Kidney (tissue), 14 donors: ENCODE measurements around the gene SUMO3. TPM values are rescaled to one million over a fixed set of nuclear protein-coding genes. Genes with fewer than 3 reads are reported as not detected.

Source experiments
- DNase-seq, 5 donors: peaks; one replicate each; pipeline ENCODE4 v3.0.0-alpha.2; 2013 to 2020
- FAIRE-seq: peaks from 2 replicates; lab custom pipeline; 2012; peaks lifted over from hg19 to GRCh38; lab: Jason Lieb, UNC
- H3K27ac ChIP-seq, 2 donors: one replicate each; pipeline ENCODE4 v1.7.0; 2013; ENCODE audit warnings: low read depth in 2 of 2, low read length in 2 of 2, inconsistent platforms in 1 of 2
- H3K27me3 ChIP-seq: one replicate; pipeline ENCODE4 v1.7.1; 2013; ENCODE audit warnings: low read length, inconsistent platforms; ENCODE audit not compliant: control insufficient read depth, insufficient read depth
- H3K36me3 ChIP-seq, 3 donors: one replicate each; pipeline versions ENCODE4 v1.7.0 to v1.7.1; 2013; ENCODE audit warnings: low read length in 3 of 3, control low read depth in 1 of 3, inconsistent platforms in 1 of 3; ENCODE audit not compliant: insufficient read depth in 3 of 3, control insufficient read depth in 2 of 3
- H3K4me1 ChIP-seq, 3 donors: one replicate each; pipeline versions ENCODE4 v1.7.0 to v1.7.1; 2013; ENCODE audit warnings: low read length in 3 of 3, inconsistent platforms in 1 of 3, low read depth in 1 of 3; ENCODE audit not compliant: control insufficient read depth in 2 of 3, insufficient read depth in 2 of 3
- H3K4me3 ChIP-seq, 3 donors: one replicate each; pipeline versions ENCODE4 v1.7.0 to v1.8.1; 2013; ENCODE audit warnings: low read length in 3 of 3, control low read depth in 1 of 3, inconsistent platforms in 1 of 3
- H3K9ac ChIP-seq, 3 donors: one replicate each; pipeline versions ENCODE4 v1.7.0 to v1.7.1; 2013; ENCODE audit warnings: low read length in 3 of 3, control low read depth in 1 of 3, inconsistent platforms in 1 of 3
- H3K9me3 ChIP-seq, 3 donors: one replicate each; pipeline versions ENCODE4 v1.7.0 to v1.7.1; 2013; ENCODE audit warnings: low read length in 3 of 3, control low read depth in 1 of 3, inconsistent platforms in 1 of 3; ENCODE audit not compliant: control insufficient read depth in 2 of 3, insufficient read depth in 1 of 3
- CTCF ChIP-seq: IDR thresholded peaks from 3 replicates; pipeline ENCODE4 v1.5.1; 2012; ENCODE audit warnings: mild to moderate bottlenecking, moderate library complexity, borderline replicate concordance; ENCODE audit not compliant: insufficient read depth; ENCODE audit errors: extremely low read depth
- intact Hi-C: fragments of 100-400 bp; cut with DNase I; formaldehyde crosslinking; loops from one replicate; pipeline ENCODE4 v1.11.1; 2022
- polyA plus RNA-seq: library from polyadenylated mRNA; stranded (reverse); fragments of 350-450 nt; fragmentation: Illumina TruSeq; extraction: RNeasy Lipid Tissue Mini Kit (QIAGEN cat#74804); gene quantifications from one replicate; pipeline ENCODE4 v1.2.3, GENCODE V29; 2014; ENCODE audit warnings: low read depth, low replicate concordance; ENCODE audit not compliant: insufficient read depth
- total RNA-seq: library from RNA; stranded (reverse); fragmentation: NEBNext Ultra II Directional; extraction: Animal tissue kit (Norgen Biotek cat#: 25700); gene quantifications from one replicate; pipeline ENCODE4 v1.2.1, GENCODE V29; 2021
- donor health status: control.
- donor health status: control.
- donor health status: control.
- donor health status: control.
- donor health status: control.
- donor health status: DM: yes; HTN: yes; CAD: no.
- donor health status: Normal renal cell carcinoma (clear cell type).

Gene SUMO3
- total and polyA plus RNA-seq, 2 donors from 2014 or later = 88.6 to 89.9 TPM

- intact Hi-C loops = no loop called here
- no peak overlapping the region for H3K9ac ChIP-seq
- FAIRE-seq (no peak), DNase-seq (no peak)
- H3K4me3 ChIP-seq = no peak overlapping the region
- H3K36me3 ChIP-seq = peaks cover 4 to 21% (median 20%) of the 10 kb centered on the region in 3 donors
- H3K9me3 ChIP-seq = no peaks in the 10 kb centered on the region
- H3K4me1 ChIP-seq = peaks cover 3 to 4% (median 3%) of the 10 kb centered on the region in 3 donors
- TF ChIP-seq CTCF = no peak
- no peak overlapping the region for H3K27ac ChIP-seq
- H3K27me3 ChIP-seq = no peaks in the 10 kb centered on the region
Measured at GRCh38 chr21:44771896-44772525, 45.9 kb downstream of the SUMO3 start.

GRCh38 chr21:44767834-44768831, 49.7 kb downstream of the SUMO3 start:
- Histone ChIP-seq H3K9me3 (no peaks in the 10 kb centered on the region), H3K9ac (no peak overlapping the region), H3K4me3 (no peak overlapping the region), H3K4me1 (peaks cover 0 to 2% (median 0%) of the 10 kb centered on the region in 3 donors), H3K27me3 (no peaks in the 10 kb centered on the region), H3K27ac (no peak overlapping the region), H3K36me3 (peaks cover 2 to 13% (median 12%) of the 10 kb centered on the region in 3 donors)
- peak in 4 of 5 donors; percentile 72 to 85 (median 79) for DNase-seq
- no peak for FAIRE-seq
- no peak for TF ChIP-seq CTCF
- intact Hi-C loops = no loop called here

DNA sequence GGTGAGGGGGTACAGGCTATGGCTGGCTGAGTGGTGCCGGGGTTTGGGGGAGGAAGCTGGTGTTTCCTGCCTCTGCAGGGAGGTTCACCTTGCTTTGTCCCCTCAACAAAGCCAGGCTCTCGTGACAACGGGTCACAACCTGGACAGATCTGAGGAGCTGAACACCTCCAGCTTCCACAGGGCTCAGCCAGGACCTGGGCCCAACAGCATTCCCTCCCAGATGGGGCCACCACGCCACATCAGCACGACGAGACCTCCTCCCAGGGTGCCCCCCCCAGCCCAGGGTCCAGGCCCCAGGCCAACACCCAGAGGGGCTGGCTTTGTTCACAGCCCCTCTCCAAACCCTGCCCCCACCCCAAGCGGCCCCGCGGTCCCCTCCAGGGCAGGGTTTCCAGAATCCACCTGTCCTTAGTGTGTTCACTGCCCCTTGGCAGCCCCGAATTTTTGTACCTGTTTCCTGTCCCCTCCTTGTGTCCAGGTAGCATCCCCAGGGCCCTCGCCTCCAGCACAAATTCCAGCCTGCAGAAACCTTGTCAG, 51.0 kb downstream of the SUMO3 start:
- TF ChIP-seq CTCF = no peak
- H3K9ac ChIP-seq = no peak overlapping the region
- H3K4me1 ChIP-seq = no peaks in the 10 kb centered on the region
- no peaks in the 10 kb centered on the region for H3K27me3 ChIP-seq
- intact Hi-C loops = no loop called here
- peaks cover 0 to 12% (median 9%) of the 10 kb centered on the region in 3 donors for H3K36me3 ChIP-seq
- DNase-seq (no peak), FAIRE-seq (no peak)
- H3K4me3 ChIP-seq = no peak overlapping the region
- no peak overlapping the region for H3K27ac ChIP-seq
- no peaks in the 10 kb centered on the region for H3K9me3 ChIP-seq
